Endodermal cell (in vitro differentiated cells): Measurements from ENCODE around the gene USP53. TPM values are rescaled to one million over a fixed set of nuclear protein-coding genes. Genes with fewer than 3 reads are reported as not detected.

Experiments used
- DNase-seq: peaks from one replicate; pipeline ENCODE4 v3.0.0-alpha.2; 2017
- H3K27ac ChIP-seq: 2 replicates; pipeline ENCODE4 v1.5.1; 2013; ENCODE audit warnings: mild to moderate bottlenecking, low read depth, low read length, moderate library complexity
- H3K27me3 ChIP-seq: 2 replicates; pipeline ENCODE4 v1.6.1; 2013; ENCODE audit warnings: mild to moderate bottlenecking, low read length, moderate library complexity; ENCODE audit not compliant: insufficient read depth, control insufficient read depth, poor library complexity, severe bottlenecking
- H3K36me3 ChIP-seq: 2 replicates; pipeline ENCODE4 v1.7.0; 2013; ENCODE audit warnings: mild to moderate bottlenecking, low read length, moderate library complexity; ENCODE audit not compliant: control insufficient read depth, insufficient read depth
- H3K4me1 ChIP-seq: one replicate; pipeline ENCODE4 v1.7.0; 2013; ENCODE audit warnings: low read length; ENCODE audit not compliant: control insufficient read depth, insufficient read depth
- H3K4me3 ChIP-seq: 2 replicates; pipeline ENCODE4 v1.5.1; 2013; ENCODE audit warnings: mild to moderate bottlenecking, low read length, moderate library complexity
- H3K9ac ChIP-seq: 2 replicates; pipeline ENCODE4 v1.6.1; 2013; ENCODE audit warnings: mild to moderate bottlenecking, low read length, moderate library complexity; ENCODE audit not compliant: poor library complexity, severe bottlenecking; ENCODE audit errors: extremely low read depth
- H3K9me3 ChIP-seq: 2 replicates; pipeline ENCODE4 v1.6.1; 2013; ENCODE audit warnings: mild to moderate bottlenecking, low read length, moderate library complexity; ENCODE audit not compliant: control insufficient read depth
- H3K27ac Mint-ChIP-seq: 2 replicates; pipeline ENCODE4 v1.8.0; 2020; ENCODE audit warnings: mixed read lengths
- H3K27me3 Mint-ChIP-seq: 2 replicates; pipeline ENCODE4 v1.8.0; 2021; ENCODE audit warnings: mild to moderate bottlenecking, mixed read lengths; ENCODE audit not compliant: insufficient read depth
- H3K36me3 Mint-ChIP-seq: 2 replicates; pipeline ENCODE4 v1.8.0; 2020; ENCODE audit warnings: low read depth, mixed read lengths
- H3K4me1 Mint-ChIP-seq: 2 replicates; pipeline ENCODE4 v1.8.0; 2020; ENCODE audit warnings: mixed read lengths
- H3K4me3 Mint-ChIP-seq: 2 replicates; pipeline ENCODE4 v1.8.0; 2020; ENCODE audit warnings: mild to moderate bottlenecking, moderate library complexity, mixed read lengths
- H3K9me3 Mint-ChIP-seq: 2 replicates; pipeline ENCODE4 v1.8.0; 2020; ENCODE audit warnings: mild to moderate bottlenecking, mixed read lengths
- WGBS, 2 experiments: methylation state at CpG; one replicate each; pipeline versions ENCODE4 v1.1.5 to v1.1.7; 2013; ENCODE audit warnings: missing lambda C conversion rate in 2 of 2, mixed read lengths in 1 of 2; ENCODE audit not compliant: insufficient coverage in 1 of 2, insufficient read length in 1 of 2; 5-methylcytosine and 5-hydroxymethylcytosine counted together
- total RNA-seq, 2 donors: library from RNA; stranded (reverse); fragmentation: NEBNext Ultra II Directional in 1 of 2; extraction: Animal tissue kit (Norgen Biotek cat#: 25700) in 1 of 2; gene quantifications; 2 replicates in 1 of 2; 3 replicates in 1 of 2; pipeline ENCODE4 v1.2.1, GENCODE V29; 2021
- TF ChIP-seq, protein P1 (sequence below): fragments of 200-600 bp; sonication (generic); conservative IDR thresholded peaks from 2 replicates; pipeline ENCODE4 v1.5.0; 2021; ENCODE audit warnings: antibody characterized with exemption, mild to moderate bottlenecking

Gene USP53
- total RNA-seq, 2 donors from 2014 or later = 32.6 to 60.8 TPM

GRCh38 chr4:119242417-119242816 is 29.9 kb downstream of the USP53 start:
- WGBS, 2 experiments = 100% methylated on average over 1 of the region's 1 CpG; no CpG with 5 or more reads in 1 of the 2 experiments
- no peaks in the 10 kb centered on the region for H3K27me3 Mint-ChIP-seq

GRCh38 chr4:119243868-119244267 is 31.4 kb downstream of the USP53 start:
- Histone ChIP-seq H3K4me3 (no peak overlapping the region), H3K9me3 (no peaks in the 10 kb centered on the region), H3K27ac (no peak overlapping the region), H3K9ac (no peak overlapping the region), H3K36me3 (peaks cover 64% of the 10 kb centered on the region), H3K27me3 (no peaks in the 10 kb centered on the region), H3K4me1 (peaks cover 6% of the 10 kb centered on the region)
- H3K9me3 Mint-ChIP-seq = no peaks in the 10 kb centered on the region
- no peak for DNase-seq
- H3K4me1 Mint-ChIP-seq = peaks cover 30% of the 10 kb centered on the region
- H3K36me3 Mint-ChIP-seq = peaks cover 54% of the 10 kb centered on the region
- H3K4me3 Mint-ChIP-seq = no peak overlapping the region
- no peak overlapping the region for H3K27ac Mint-ChIP-seq
- WGBS, 2 experiments = 89% methylated on average over 1 of the region's 1 CpG; no CpG with 5 or more reads in 1 of the 2 experiments
- H3K27me3 Mint-ChIP-seq = no peaks in the 10 kb centered on the region
- TF ChIP-seq, protein P1, sequence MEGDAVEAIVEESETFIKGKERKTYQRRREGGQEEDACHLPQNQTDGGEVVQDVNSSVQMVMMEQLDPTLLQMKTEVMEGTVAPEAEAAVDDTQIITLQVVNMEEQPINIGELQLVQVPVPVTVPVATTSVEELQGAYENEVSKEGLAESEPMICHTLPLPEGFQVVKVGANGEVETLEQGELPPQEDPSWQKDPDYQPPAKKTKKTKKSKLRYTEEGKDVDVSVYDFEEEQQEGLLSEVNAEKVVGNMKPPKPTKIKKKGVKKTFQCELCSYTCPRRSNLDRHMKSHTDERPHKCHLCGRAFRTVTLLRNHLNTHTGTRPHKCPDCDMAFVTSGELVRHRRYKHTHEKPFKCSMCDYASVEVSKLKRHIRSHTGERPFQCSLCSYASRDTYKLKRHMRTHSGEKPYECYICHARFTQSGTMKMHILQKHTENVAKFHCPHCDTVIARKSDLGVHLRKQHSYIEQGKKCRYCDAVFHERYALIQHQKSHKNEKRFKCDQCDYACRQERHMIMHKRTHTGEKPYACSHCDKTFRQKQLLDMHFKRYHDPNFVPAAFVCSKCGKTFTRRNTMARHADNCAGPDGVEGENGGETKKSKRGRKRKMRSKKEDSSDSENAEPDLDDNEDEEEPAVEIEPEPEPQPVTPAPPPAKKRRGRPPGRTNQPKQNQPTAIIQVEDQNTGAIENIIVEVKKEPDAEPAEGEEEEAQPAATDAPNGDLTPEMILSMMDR = no peak

More at GRCh38 chr4:119242417-119242816, 29.9 kb downstream of the USP53 start:
- H3K36me3 ChIP-seq = peaks cover 52% of the 10 kb centered on the region
- no peak overlapping the region for H3K27ac ChIP-seq
- peaks cover 6% of the 10 kb centered on the region for H3K4me1 ChIP-seq
- H3K36me3 Mint-ChIP-seq = peaks cover 53% of the 10 kb centered on the region
- no peaks in the 10 kb centered on the region for H3K27me3 ChIP-seq
- no peak for DNase-seq
- TF ChIP-seq, protein P1 = no peak
- peaks cover 41% of the 10 kb centered on the region for H3K4me1 Mint-ChIP-seq
- H3K4me3 ChIP-seq = no peak overlapping the region
- no peak overlapping the region for H3K27ac Mint-ChIP-seq
- H3K9me3 Mint-ChIP-seq = no peaks in the 10 kb centered on the region
- no peaks in the 10 kb centered on the region for H3K9me3 ChIP-seq
- no peak overlapping the region for H3K9ac ChIP-seq
- H3K4me3 Mint-ChIP-seq = no peak overlapping the region

- Mint-ChIP-seq H3K4me1 (peaks cover 27% of the 10 kb centered on the region), H3K4me3 (no peak overlapping the region), H3K27ac (no peak overlapping the region), H3K9me3 (no peaks in the 10 kb centered on the region), H3K27me3 (no peaks in the 10 kb centered on the region), H3K36me3 (peaks cover 55% of the 10 kb centered on the region)
- H3K9ac ChIP-seq = no peak overlapping the region
- peaks cover 4% of the 10 kb centered on the region for H3K4me1 ChIP-seq
- TF ChIP-seq, protein P1 = no peak
- no peak overlapping the region for H3K4me3 ChIP-seq
- no peaks in the 10 kb centered on the region for H3K9me3 ChIP-seq
- no peak overlapping the region for H3K27ac ChIP-seq
- 96 to 100% methylated on average over 2 to 3 of the region's 3 CpGs for WGBS, 2 experiments
- no peaks in the 10 kb centered on the region for H3K27me3 ChIP-seq
- H3K36me3 ChIP-seq = peaks cover 65% of the 10 kb centered on the region
- DNase-seq = no peak
These were observed 31.8 kb downstream of the USP53 start for GRCh38 chr4:119244344-119244743.
